GM18861 (cell line): ENCODE results near the gene TMEM131L.

Experiments used
- ATAC-seq: cut with Tn5 transposase; IDR thresholded peaks from one replicate; pipeline ENCODE4 v1.9.1; 2021; ENCODE audit not compliant: unreplicated experiment

The TMEM131L gene

GRCh38 chr4:153521478-153521877 lies 55.3 kb downstream of the TMEM131L start:
- ATAC-seq = peak; percentile 14

GRCh38 chr4:153521999-153522801 lies 56.0 kb downstream of the TMEM131L start:
- peak; percentile 16 for ATAC-seq

DNA sequence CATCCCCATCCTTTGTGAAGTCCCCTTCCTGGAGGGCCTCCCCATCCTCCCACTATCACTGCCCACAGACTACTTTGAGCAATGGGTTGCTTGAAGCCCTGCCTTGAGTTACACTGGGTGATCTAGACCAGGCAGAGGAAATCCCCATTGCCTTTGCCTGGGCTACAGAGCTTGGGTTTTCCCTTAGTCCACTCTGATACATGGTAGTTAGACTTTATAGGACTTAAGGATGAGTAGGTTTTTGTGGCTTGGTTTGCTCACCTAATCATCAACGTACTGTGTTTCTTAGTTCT lies 56.6 kb downstream of the TMEM131L start:
- ATAC-seq = peak; percentile 33

- ATAC-seq = no peak
Measured at GRCh38 chr4:153523164-153523796, 57.1 kb downstream of the TMEM131L start.

DNA sequence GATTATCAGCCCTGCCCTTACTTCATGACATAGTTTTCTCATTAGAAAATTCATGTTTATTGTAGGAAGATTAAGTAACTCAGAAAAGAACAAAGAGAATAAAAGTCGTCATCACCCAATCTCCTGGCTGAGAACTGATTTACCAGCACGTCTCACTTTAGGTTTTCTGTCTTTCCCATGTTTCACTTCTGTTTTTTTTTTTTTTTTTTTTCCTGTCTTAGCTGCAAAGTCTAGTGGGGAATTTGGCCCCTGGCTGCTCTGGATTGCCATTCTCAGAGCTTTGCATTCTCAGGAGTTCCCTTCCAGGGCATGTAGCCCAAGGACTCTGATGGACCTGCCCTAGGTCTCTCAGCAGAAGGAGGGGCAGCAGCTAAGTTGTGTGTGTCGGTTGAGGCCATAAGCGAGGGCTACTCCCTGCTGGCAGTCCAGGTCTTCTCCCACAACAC lies 57.8 kb downstream of the TMEM131L start:
- ATAC-seq = no peak

DNA sequence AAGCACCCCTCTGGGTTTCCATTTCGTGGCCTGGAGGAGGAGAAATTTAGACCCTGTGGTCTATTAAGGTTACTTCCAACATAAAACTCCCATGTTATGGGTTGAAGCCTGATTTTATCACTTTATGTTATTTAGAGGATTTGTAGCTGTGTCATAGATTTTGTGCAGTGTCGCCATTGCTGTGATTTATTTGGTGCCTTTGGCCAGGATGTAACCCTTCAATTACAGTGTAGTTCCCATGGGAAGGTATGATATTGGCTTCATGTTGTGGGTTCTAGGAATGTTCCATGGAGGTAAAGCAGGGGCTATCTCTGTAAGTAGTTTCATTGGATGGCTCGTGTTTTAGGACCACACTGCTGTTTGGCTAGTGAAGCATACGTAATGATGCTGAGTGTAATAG lies 58.5 kb downstream of the TMEM131L start:
- ATAC-seq = no peak

- ATAC-seq = no peak
Measured at GRCh38 chr4:153527690-153528089, 61.5 kb downstream of the TMEM131L start.

DNA sequence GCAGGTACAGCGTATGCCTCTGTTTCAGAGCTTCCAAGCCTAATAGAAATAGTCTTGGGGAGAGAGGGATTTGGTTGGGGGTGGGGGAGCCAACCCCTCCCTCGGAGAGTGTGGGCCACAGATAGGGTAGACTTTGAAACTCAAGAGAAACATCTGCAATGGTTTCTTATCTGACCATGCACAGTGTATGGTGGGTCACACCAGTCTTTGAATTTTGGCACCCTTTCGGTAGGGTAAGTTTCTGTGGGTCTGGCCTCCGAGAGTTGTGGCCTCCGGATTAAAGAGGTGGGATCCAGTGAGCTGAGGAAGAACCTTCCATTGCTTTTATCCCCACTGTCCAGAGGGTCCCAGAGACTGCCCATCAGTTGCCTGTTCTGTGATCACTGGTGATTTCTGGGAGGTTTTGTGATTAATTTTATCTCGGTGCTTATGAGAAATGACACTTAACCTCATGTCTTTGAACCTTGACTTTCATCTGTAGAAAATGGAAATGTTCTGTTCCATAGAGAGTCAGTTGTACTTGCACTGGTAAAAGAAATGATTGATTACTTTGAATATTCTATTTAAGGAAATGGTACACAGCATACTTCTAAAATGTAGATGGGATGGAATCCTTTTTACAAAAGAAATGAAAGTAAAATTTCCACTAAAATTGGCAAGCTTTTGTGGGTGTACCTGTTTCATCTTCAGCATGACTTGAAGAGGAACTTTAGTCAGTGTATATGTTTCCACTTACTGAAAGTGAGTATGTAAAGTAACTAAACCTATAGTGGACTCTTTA lies 62.7 kb downstream of the TMEM131L start:
- peak; percentile 27 for ATAC-seq

DNA sequence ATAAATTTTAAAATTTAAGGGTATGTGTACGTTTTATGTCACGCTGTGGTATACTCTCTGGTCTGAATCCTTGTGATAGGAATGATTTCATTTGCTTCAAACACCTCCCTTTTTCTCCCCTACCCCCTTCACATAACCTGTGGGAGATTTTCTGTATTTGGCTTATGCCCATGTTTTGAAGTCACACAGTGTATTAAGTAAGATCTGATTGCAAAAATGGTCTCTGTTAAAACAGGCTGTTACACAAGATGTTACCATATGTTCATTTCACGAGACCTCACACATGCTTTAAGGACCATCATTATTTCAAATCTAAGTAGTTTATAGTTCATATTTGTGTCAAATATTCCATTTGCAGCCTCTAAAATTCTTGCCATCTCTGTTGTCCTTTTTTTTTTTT lies 63.5 kb downstream of the TMEM131L start:
- no peak for ATAC-seq

DNA sequence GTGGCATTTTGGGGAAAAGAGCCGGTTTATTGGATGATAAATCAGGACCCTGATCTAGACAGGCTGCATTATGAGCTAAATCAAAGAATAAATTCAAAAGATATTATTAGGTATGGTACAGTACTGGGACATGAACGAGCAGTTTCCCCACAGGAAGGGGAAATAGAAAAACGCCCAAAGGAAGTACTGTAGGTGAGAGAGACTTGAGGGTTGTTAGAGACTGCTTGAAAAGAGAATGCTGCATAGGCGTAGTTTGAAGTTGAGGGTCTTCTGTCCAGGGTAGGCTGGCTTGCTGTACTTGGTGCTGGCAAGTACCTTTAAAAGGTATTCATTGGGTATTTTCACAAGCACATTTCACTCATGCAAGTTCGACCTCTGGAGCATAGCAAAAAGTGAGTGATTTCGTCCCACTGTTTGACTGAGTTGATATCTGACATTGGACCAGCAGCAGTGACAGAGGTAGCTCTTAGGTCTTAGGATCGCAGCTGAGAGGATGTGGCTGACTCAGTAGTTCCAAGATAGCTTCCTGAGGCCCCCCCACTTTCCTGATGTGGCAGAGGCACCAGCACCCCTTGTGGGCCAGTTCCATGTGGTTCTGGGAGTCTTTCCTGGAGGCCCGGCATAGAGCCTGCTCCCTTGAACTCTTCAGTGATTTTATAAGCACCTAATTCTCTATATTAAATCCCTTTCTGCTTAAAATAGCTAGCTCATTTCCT lies 64.3 kb downstream of the TMEM131L start:
- no peak for ATAC-seq

DNA sequence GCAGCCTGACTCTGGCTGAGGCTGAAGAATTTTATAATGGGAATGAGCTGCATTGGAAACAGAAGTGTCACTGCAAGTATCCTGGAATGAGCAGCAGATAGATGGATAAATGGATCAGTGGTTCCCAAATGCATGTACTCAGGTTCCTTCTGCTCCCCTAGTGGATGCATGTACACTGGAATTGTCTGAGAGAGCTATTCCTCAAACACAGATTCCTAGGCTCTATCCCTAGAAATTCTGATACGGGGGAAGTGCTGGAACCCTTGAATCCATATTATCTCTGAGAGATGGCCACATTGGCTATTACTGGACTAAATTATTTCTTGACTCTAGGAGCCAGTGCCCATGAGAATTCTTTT lies 64.8 kb downstream of the TMEM131L start:
- ATAC-seq = no peak

DNA sequence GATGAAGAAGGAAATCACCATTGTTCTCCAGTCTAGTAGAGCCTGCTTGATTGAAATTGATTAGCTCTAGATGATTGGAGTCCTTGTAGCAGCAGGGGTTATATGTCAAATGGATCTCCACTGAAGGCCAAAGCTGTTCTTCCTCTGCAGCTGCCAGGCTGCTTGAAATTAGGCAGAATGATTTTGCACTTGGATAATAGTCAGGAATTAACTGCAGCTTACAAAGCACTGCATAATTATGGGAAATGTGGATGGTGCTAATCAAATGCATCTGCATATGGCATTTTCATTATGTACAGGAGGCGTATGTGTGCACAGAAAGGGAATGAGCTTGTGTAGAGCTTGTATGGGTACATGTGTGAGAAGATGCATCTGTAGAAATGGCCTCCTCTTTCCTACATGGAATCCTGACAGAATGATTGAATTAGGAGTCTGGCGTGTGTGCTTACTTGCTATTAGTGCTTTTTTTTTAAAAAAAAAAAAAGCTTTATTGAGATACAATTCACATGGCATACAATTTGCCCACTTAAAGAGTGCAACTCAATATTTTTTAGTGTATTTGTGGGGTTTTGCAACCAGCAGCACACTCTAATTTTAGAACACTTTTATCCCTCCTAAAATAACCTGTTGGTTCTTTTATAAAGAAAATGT lies 65.9 kb downstream of the TMEM131L start:
- no peak for ATAC-seq

GRCh38 chr4:153532636-153533035 lies 66.5 kb downstream of the TMEM131L start:
- no peak for ATAC-seq

- no peak for ATAC-seq
Measured at GRCh38 chr4:153533387-153533786, 67.2 kb downstream of the TMEM131L start.

- no peak for ATAC-seq
Measured at GRCh38 chr4:153534792-153535629, 68.9 kb downstream of the TMEM131L start.

- ATAC-seq = no peak
Measured at GRCh38 chr4:153535772-153536513, 69.8 kb downstream of the TMEM131L start.

DNA sequence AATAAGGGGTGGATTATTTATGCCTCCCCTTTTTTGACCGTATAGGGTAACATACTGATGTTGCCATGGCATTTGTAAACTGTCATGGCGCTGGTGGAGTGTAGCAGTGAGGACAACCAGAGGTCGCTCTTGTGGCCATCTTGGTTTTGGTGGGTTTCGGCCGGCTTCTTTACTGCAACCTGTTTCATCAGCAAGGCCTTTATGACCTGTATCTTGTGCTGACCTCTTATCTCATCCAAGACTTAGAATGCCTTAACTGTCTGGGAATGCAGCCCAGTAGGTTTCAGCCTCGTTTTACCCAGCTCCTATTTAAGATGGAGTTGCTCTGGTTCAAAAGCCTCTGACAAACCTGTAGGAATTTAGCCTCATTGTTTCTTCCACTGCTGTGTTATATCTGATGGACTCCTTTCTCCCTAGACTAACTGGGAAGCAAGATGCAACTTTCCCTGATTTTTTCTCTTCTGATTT lies 71.4 kb downstream of the TMEM131L start:
- ATAC-seq = no peak

GRCh38 chr4:153538487-153539357 lies 72.6 kb downstream of the TMEM131L start:
- no peak for ATAC-seq
